A549 (cell line): ENCODE measurements around the gene TMEM132D. TPM values are rescaled to one million over a fixed set of nuclear protein-coding genes. Genes with fewer than 3 reads are reported as not detected.

ENCODE experiments used
- ATAC-seq, 2 experiments: fragments of 200-7000 bp in 1 of 2; fragments of >200 bp in 1 of 2; cut with Nextera tagmentation in 1 of 2; cut with Tn5 transposase in 1 of 2; 3 replicates each; pipeline versions ENCODE4 v1.8.0 to v1.9.1; 2018 to 2020; ENCODE audit warnings: mild to moderate bottlenecking in 1 of 2, moderate library complexity in 1 of 2
- CTCF ChIA-PET: fragments of 300-600 bp; sonication (Branson Sonifier 250); formaldehyde crosslinking; extraction: SDS; loops from one replicate; lab custom pipeline; 2021; ENCODE audit warnings: antibody characterized with exemption, inconsistent platforms; lab: Yijun Ruan, JAX
- POLR2A ChIA-PET: fragments of 350-600 bp; formaldehyde crosslinking; extraction: SDS; loops from one replicate; lab custom pipeline; 2021; ENCODE audit warnings: antibody characterized with exemption, inconsistent platforms; lab: Yijun Ruan, JAX
- DNase-seq, 2 experiments: peaks; one replicate each; pipeline versions ENCODE4 v3.0.0 to v3.0.0-alpha.2; 2011 to 2016; ENCODE audit warnings: low read depth in 1 of 2, low spot score in 1 of 2
- FAIRE-seq: peaks from 2 replicates; lab custom pipeline; 2011; peaks lifted over from hg19 to GRCh38; lab: Jason Lieb, UNC
- H3K27ac ChIP-seq, 2 experiments: fragments of >200 bp; sonication (Bioruptor Twin); formaldehyde crosslinking; 3 replicates each; pipeline ENCODE4 v1.5.1; 2016 to 2017
- H3K4me1 ChIP-seq: fragments of >200 bp; sonication (Bioruptor Twin); formaldehyde crosslinking; 3 replicates; pipeline ENCODE4 v1.6.1; 2016
- H3K4me2 ChIP-seq: fragments of >200 bp; sonication (Bioruptor Twin); formaldehyde crosslinking; 3 replicates; pipeline ENCODE4 v1.6.1; 2016
- H3K4me3 ChIP-seq: fragments of >200 bp; sonication (Bioruptor Twin); formaldehyde crosslinking; 3 replicates; pipeline ENCODE4 v1.5.1; 2016
- H3K9me3 ChIP-seq: fragments of >200 bp; sonication (Bioruptor Twin); formaldehyde crosslinking; 3 replicates; pipeline ENCODE4 v1.6.1; 2016
- BHLHE40 ChIP-seq: IDR thresholded peaks from 2 replicates; pipeline ENCODE4 v1.6.1; 2012; ENCODE audit warnings: low read depth, low read length, inconsistent platforms
- CHD4 ChIP-seq: fragments of 200-600 bp; sonication (generic); IDR thresholded peaks from 2 replicates; pipeline ENCODE4 v1.6.1; 2016; ENCODE audit warnings: antibody characterized with exemption, mild to moderate bottlenecking, borderline replicate concordance
- EHF ChIP-seq: fragments of 250-450 bp; sonication (Bioruptor Pico); IDR thresholded peaks from 2 replicates; pipeline ENCODE4 v1.5.0; 2020; ENCODE audit warnings: mild to moderate bottlenecking
- EHMT2 ChIP-seq: fragments of 200-600 bp; sonication (generic); IDR thresholded peaks from 2 replicates; pipeline ENCODE4 v1.6.1; 2016; ENCODE audit warnings: antibody characterized with exemption, low read depth, mild to moderate bottlenecking, moderate library complexity
- FOSL2 ChIP-seq, 2 experiments: fragments of 450-650 bp in 1 of 2; fragments of >200 bp in 1 of 2; sonication (Bioruptor Twin) in 1 of 2; formaldehyde crosslinking; IDR thresholded peaks; 2 replicates each; pipeline versions ENCODE4 v1.5.0 to v1.6.1; 2016 to 2020; ENCODE audit warnings: mild to moderate bottlenecking in 1 of 2, moderate library complexity in 1 of 2
- HEYL ChIP-seq: fragments of 250-450 bp; sonication (Bioruptor Pico); IDR thresholded peaks from 2 replicates; pipeline ENCODE4 v1.8.0; 2021; ENCODE audit warnings: mild to moderate bottlenecking, moderate library complexity
- JUN ChIP-seq, 2 experiments: fragments of >200 bp; sonication (Bioruptor Twin); formaldehyde crosslinking; IDR thresholded peaks; 2 replicates in 1 of 2; 3 replicates in 1 of 2; pipeline ENCODE4 v1.6.1; 2016 to 2017
- NR3C1 ChIP-seq: fragments of >200 bp; sonication (Bioruptor Twin); formaldehyde crosslinking; IDR thresholded peaks from 3 replicates; pipeline ENCODE4 v1.6.1; 2017
- POLR2AphosphoS2 ChIP-seq: conservative IDR thresholded peaks from 2 replicates; pipeline ENCODE4 v1.6.1; 2012; ENCODE audit warnings: low read length, improper control_type of control experiment, inconsistent platforms
- RNF2 ChIP-seq: fragments of 200-600 bp; sonication (generic); IDR thresholded peaks from 2 replicates; pipeline ENCODE4 v1.6.1; 2016; ENCODE audit warnings: low read depth, mild to moderate bottlenecking, antibody characterized with exemption, moderate library complexity, borderline replicate concordance
- SMC3 ChIP-seq: fragments of >200 bp; sonication (Bioruptor Twin); formaldehyde crosslinking; IDR thresholded peaks from 3 replicates; pipeline ENCODE4 v1.6.1; 2018; ENCODE audit warnings: inconsistent platforms
- SREBF2 ChIP-seq: fragments of 450-650 bp; IDR thresholded peaks from 2 replicates; pipeline ENCODE4 v1.6.1; 2014; ENCODE audit warnings: mild to moderate bottlenecking, moderate library complexity
- TFCP2L1 ChIP-seq: fragments of 250-450 bp; sonication (Bioruptor Pico); IDR thresholded peaks from 2 replicates; pipeline ENCODE4 v1.5.0; 2021; ENCODE audit warnings: mild to moderate bottlenecking
- TP53 ChIP-seq: fragments of 250-450 bp; sonication (Bioruptor Pico); IDR thresholded peaks from 2 replicates; pipeline ENCODE4 v1.5.0; 2021; ENCODE audit warnings: mild to moderate bottlenecking, moderate library complexity
- ZC3H11A ChIP-seq: fragments of 450-650 bp; IDR thresholded peaks from 2 replicates; pipeline ENCODE4 v1.6.1; 2014; ENCODE audit warnings: antibody characterized with exemption, mild to moderate bottlenecking
- ZNF302 ChIP-seq: fragments of 250-450 bp; sonication (Bioruptor Pico); IDR thresholded peaks from 2 replicates; pipeline ENCODE4 v1.9.0; 2021; ENCODE audit warnings: inconsistent platforms, mild to moderate bottlenecking, moderate library complexity
- ZSCAN20 ChIP-seq: fragments of 250-450 bp; sonication (Bioruptor Pico); IDR thresholded peaks from 2 replicates; pipeline ENCODE4 v1.8.0; 2022; ENCODE audit warnings: mild to moderate bottlenecking, moderate library complexity
- WGBS: methylation state at CpG from one replicate; pipeline ENCODE4 v1.1.6; 2017; ENCODE audit errors: missing lambda C conversion rate; 5-methylcytosine and 5-hydroxymethylcytosine counted together
- polyA plus RNA-seq, 4 experiments: library from polyadenylated mRNA; depleted of rRNA in 3 of 4; stranded (reverse); fragments of >200 nt; fragmentation: RNase III in 1 of 4; extraction: RNeasy Plus Mini Kit Qiagen cat#74134 plus additional on column Dnase treatment in 1 of 4; gene quantifications; 2 replicates in 3 of 4; 3 replicates in 1 of 4; pipeline ENCODE4 v1.2.3, GENCODE V29; 2011 to 2017
- TF ChIP-seq, protein P1 (sequence below): IDR thresholded peaks from 2 replicates; pipeline ENCODE4 v1.6.1; 2012
- TF ChIP-seq, protein P2 (sequence below): fragments of 200-600 bp; sonication (generic); IDR thresholded peaks from 2 replicates; pipeline ENCODE4 v1.6.1; 2016; ENCODE audit warnings: antibody characterized with exemption, mild to moderate bottlenecking, moderate library complexity

The TMEM132D gene
- polyA plus RNA-seq, 2 of the 4 experiments (the other 2 are of a cell fraction) = not detected

DNA sequence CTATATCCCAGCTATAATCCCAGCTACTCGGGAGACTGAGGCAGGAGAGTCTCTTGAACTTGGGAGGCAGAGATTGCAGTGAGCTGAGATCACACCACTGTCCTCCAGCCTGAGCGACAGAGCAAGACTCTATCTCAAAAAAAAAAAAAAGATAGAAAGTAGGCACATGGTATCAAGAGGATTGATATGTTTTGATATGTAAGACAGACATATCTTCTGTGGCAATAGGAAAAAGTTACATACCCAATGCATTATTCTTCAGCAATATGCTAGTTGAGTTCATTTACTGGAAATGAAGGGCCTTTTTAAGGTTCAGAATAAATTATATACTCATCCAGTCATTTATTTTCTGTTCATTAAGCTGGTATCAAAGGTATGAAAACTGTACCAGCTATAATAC, 657.2 kb downstream of the TMEM132D start:
- Histone ChIP-seq H3K27ac (no peak overlapping the region), H3K4me2 (no peak overlapping the region), H3K4me3 (no peak overlapping the region), H3K4me1 (no peaks in the 10 kb centered on the region), H3K9me3 (peaks cover 5% of the 10 kb centered on the region; the same call in 2 of the 3 replicates)
- DNase-seq = no peak
- ChIA-PET CTCF (no interaction called here), POLR2A (no interaction called here)
- WGBS = 3% methylated on average over 2 of the region's 2 CpGs
- ATAC-seq = no peak
- FAIRE-seq = no peak
- TF ChIP-seq ZNF302 (CRISPR knock-in tag) = no peak

DNA sequence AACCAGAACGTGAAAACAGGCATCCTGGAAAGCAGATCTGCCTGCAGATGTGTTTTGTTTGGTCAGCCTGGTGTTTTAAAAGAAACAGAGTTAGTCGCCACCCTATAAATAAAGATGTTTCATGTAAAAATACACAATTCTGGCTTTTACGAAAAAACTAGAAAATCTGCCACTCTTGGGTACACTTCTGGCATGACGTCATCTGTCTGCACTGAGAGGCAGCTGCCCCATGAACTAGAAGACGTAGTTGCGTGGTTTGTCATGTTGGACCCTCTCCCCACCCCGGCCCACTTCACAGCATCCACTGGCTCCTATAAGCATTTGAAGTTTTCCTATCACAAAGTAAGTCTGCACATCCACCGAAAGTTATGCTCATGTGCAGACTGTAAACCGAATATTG, 658.1 kb downstream of the TMEM132D start:
- no peak for ATAC-seq
- no peak for TF ChIP-seq TFCP2L1
- no peak for TF ChIP-seq NR3C1
- no peak for TF ChIP-seq EHMT2
- TF ChIP-seq BHLHE40 = no peak
- no peak for TF ChIP-seq HEYL (CRISPR knock-in tag)
- no peak for TF ChIP-seq EHF (CRISPR knock-in tag)
- TF ChIP-seq JUN (IDR thresholded peaks at IDR 0.05) = no peak
- TF ChIP-seq, protein P1, sequence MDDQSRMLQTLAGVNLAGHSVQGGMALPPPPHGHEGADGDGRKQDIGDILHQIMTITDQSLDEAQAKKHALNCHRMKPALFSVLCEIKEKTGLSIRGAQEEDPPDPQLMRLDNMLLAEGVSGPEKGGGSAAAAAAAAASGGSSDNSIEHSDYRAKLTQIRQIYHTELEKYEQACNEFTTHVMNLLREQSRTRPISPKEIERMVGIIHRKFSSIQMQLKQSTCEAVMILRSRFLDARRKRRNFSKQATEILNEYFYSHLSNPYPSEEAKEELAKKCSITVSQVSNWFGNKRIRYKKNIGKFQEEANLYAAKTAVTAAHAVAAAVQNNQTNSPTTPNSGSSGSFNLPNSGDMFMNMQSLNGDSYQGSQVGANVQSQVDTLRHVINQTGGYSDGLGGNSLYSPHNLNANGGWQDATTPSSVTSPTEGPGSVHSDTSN = no peak
- no peak for TF ChIP-seq POLR2AphosphoS2
- TF ChIP-seq TP53 = no peak
- no peak for TF ChIP-seq RNF2
- TF ChIP-seq SREBF2 = no peak
- TF ChIP-seq FOSL2 (IDR thresholded peaks at IDR 0.05) = no peak
- no peak for TF ChIP-seq FOSL2 (CRISPR knock-in tag; IDR thresholded peaks at IDR 0.05)
- TF ChIP-seq CHD4 = no peak
- TF ChIP-seq, protein P2, sequence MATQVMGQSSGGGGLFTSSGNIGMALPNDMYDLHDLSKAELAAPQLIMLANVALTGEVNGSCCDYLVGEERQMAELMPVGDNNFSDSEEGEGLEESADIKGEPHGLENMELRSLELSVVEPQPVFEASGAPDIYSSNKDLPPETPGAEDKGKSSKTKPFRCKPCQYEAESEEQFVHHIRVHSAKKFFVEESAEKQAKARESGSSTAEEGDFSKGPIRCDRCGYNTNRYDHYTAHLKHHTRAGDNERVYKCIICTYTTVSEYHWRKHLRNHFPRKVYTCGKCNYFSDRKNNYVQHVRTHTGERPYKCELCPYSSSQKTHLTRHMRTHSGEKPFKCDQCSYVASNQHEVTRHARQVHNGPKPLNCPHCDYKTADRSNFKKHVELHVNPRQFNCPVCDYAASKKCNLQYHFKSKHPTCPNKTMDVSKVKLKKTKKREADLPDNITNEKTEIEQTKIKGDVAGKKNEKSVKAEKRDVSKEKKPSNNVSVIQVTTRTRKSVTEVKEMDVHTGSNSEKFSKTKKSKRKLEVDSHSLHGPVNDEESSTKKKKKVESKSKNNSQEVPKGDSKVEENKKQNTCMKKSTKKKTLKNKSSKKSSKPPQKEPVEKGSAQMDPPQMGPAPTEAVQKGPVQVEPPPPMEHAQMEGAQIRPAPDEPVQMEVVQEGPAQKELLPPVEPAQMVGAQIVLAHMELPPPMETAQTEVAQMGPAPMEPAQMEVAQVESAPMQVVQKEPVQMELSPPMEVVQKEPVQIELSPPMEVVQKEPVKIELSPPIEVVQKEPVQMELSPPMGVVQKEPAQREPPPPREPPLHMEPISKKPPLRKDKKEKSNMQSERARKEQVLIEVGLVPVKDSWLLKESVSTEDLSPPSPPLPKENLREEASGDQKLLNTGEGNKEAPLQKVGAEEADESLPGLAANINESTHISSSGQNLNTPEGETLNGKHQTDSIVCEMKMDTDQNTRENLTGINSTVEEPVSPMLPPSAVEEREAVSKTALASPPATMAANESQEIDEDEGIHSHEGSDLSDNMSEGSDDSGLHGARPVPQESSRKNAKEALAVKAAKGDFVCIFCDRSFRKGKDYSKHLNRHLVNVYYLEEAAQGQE = no peak
- no peak for TF ChIP-seq SMC3
- TF ChIP-seq, all 56 proteins: peak for 0
- CTCF ChIA-PET = no interaction called here
- POLR2A ChIA-PET = no interaction called here
- no peak for FAIRE-seq
- H3K4me2 ChIP-seq = no peak overlapping the region
- WGBS = 6% methylated on average over 9 of the region's 9 CpGs
- no peaks in the 10 kb centered on the region for H3K4me1 ChIP-seq
- DNase-seq = no peak
- no peak overlapping the region for H3K27ac ChIP-seq
- H3K4me3 ChIP-seq = no peak overlapping the region
- peaks cover 5% of the 10 kb centered on the region; the same call in 2 of the 3 replicates for H3K9me3 ChIP-seq

DNA sequence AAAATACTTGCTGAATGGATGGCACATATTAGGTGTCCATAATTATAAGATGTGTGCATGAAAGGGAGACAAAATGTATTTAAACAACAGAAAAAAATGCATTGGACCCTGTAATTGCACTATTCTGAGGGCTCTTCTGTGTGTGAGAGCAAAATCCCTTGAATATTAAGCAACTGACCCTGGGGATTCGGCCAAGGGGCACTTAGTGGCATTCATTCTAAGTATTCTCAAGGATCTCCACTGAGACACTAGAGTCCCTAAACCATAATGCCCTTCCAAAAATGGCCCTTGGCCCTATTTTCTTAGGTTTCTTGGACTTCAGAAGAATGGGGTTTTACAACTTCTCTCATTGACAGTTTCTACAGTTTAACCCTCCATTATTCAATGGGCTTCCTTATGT, 662.0 kb downstream of the TMEM132D start:
- Histone ChIP-seq H3K4me1 (no peaks in the 10 kb centered on the region), H3K4me2 (no peak overlapping the region), H3K4me3 (no peak overlapping the region), H3K9me3 (no peaks in the 10 kb centered on the region), H3K27ac (no peak overlapping the region)
- TF ChIP-seq NR3C1 (no peak), ZSCAN20 (no peak), ZC3H11A (no peak)
- 5% methylated on average over 1 of the region's 1 CpG for whole genome bisulfite sequencing
- no peak for FAIRE-seq
- ATAC-seq = no peak
- ChIA-PET CTCF (no interaction called here), POLR2A (no interaction called here)
- no peak for DNase-seq
